ENCODE measurements around the gene ZBTB38.

ZBTB38 gene, protein sequence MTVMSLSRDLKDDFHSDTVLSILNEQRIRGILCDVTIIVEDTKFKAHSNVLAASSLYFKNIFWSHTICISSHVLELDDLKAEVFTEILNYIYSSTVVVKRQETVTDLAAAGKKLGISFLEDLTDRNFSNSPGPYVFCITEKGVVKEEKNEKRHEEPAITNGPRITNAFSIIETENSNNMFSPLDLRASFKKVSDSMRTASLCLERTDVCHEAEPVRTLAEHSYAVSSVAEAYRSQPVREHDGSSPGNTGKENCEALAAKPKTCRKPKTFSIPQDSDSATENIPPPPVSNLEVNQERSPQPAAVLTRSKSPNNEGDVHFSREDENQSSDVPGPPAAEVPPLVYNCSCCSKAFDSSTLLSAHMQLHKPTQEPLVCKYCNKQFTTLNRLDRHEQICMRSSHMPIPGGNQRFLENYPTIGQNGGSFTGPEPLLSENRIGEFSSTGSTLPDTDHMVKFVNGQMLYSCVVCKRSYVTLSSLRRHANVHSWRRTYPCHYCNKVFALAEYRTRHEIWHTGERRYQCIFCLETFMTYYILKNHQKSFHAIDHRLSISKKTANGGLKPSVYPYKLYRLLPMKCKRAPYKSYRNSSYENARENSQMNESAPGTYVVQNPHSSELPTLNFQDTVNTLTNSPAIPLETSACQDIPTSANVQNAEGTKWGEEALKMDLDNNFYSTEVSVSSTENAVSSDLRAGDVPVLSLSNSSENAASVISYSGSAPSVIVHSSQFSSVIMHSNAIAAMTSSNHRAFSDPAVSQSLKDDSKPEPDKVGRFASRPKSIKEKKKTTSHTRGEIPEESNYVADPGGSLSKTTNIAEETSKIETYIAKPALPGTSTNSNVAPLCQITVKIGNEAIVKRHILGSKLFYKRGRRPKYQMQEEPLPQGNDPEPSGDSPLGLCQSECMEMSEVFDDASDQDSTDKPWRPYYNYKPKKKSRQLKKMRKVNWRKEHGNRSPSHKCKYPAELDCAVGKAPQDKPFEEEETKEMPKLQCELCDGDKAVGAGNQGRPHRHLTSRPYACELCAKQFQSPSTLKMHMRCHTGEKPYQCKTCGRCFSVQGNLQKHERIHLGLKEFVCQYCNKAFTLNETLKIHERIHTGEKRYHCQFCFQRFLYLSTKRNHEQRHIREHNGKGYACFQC (N-terminal part only)

DNA sequence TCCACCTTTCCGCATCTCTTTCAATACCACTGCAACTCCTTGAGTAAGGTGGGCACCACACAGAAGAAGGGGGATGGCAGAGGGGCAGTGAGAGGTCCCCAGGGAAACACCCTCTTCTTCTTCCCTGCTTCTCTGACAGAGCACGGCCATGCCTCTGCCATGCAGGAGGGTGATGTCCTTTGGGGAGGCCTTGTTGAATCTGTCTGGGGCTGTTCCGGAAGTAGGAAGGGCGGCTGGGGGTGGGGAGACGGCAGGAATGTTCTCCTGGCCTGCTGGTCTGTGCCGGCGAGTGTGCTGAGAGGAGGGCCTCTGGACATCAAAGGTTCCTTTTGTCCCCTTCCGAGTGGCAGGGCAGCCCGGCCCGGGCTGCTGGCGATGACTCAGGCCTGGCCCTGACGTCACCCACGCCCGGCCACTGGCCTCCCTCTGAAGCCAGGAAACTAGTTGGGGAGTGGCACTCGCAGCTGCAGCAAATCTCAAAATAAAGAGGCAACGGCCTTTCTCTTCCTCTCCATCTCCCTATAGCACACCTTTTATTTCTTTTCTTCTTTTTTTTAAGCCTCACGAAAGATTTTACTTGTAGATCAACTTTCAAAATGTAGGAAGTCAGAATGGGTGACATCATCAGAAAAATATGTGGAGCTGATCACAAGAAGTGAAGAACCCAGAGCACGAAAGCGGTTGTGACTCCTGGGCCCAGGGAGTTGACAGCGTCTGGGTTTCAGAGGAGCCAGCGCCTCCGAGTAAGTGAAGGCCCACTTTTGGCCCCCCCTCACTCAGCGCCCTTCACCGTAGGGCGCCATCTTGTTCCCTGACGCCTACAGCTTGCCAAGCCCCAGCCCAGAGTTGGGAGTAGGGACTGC, at the start of gene ZBTB38:
Gene ZBTB38, plus strand, starts transcription at position 443 of the 863 bp plus-strand sequence. CDS start 73,885 bp downstream, outside the sequence.
- in situ Hi-C loops (cut with HindIII; ENCODE audit: low sequenced_read_pairs) = no loop called here

DNA sequence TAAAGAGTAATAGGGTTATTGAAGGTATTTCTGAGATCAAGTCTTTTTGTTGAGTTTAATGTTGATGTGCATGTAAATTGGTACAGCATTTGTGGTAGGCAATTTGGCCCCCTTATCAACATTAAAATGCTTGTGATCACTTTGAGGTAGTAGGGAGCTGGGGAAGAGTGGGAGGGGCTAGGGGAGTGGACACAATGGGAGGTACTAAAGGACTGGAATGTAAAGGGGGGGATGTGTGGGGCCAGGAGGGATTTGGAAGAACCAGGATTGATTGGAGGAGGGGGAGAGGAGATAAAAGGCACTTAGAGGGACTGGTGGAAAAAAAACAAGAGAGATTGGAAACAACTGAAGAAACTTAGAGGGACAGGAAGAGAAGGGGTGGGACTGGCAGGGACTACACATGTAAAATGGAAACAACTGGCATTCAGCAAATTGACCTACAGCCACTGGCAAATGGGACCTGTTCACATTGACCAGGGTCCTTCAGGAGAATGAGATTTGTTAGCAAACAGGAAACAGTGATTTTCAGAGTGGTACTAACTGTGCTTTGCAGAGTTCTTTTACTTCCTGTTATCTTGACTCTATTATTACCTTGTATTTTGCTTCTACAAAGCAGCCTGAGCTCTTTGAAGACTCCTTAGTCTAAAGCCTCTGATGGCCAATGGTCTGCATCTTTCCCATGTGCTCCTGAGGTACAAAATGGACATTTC, 47.8 kb upstream of the ZBTB38 start:
- in situ Hi-C loops (cut with HindIII; ENCODE audit: low sequenced_read_pairs) = no loop called here

DNA sequence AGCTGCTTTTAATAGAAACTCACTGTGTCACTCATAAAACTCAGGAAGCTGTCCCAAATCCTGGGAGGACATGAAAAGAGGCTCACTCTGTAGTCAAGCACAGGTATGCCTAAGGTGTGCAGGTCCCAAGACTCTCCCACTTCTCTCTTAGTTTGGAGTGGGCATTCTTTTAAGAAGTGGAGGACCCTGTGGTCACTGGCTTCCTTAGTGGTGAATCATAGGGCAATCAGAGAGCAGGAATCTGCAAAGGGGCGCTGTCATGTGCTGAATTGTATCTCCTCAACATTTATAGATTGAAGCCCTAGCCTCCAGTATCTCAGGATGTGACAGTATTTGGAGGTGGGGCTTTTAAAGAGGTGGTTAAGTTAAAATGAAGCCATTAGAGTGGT, 47.2 kb upstream of the ZBTB38 start:
- in situ Hi-C loops (cut with HindIII; ENCODE audit: low sequenced_read_pairs) = no loop called here

DNA sequence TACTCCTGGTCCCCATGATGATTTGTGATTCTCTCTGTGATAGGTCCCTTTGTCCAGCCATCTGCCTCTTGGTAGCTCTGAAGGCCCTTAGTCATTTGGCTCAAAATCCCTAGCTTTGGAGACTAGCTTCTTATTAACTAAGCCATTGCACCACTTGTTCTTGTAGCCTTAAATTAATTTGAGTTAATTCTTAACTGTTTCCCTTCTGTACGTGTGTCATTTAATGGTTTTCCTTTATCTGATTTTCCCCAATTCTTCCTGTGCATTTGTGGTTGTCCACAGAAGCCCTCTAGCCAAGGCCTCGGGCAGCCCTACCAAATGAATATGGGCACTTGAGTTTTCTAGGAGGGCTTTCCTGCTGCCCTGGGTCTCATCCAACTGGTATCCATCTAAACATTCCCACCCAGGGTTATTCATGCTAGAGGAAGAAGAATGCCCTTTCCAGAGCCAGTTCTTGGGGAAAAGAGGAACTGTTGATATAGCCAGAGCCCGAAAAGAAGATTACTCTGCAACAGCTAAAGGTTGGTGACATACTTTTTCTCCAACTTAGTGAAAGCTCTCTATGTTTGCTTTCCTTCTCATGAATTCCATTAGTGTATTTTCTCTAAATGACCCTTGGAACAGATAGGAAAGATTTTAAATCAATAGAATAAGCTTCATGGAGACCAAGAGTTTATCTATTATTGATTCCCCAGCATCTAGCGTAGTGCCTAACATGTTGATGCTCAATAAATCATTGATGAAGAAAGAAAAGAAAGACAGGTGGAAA, 44.2 kb upstream of the ZBTB38 start:
- in situ Hi-C loops (cut with HindIII; ENCODE audit: low sequenced_read_pairs) = no loop called here

DNA sequence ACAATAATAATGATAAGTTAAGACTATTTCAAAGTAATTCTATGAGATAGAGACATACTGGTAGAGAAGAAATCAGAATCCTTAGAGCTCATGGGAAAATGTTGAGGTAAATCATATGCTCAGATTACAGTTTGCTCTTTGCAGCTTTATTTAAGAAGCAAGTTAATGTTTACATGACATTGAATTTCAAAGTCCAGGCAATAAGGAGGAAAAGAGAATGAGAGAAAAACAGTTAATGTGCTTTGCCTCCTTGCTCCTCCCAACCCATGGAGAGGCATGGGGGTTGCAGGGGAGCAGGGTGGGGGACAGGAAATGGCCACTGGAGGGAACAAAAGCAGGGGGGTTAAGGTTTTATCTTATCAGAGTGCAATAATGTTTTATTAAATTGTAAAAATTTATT, 42.2 kb upstream of the ZBTB38 start:
- in situ Hi-C loops (cut with HindIII; ENCODE audit: low sequenced_read_pairs) = no loop called here

DNA sequence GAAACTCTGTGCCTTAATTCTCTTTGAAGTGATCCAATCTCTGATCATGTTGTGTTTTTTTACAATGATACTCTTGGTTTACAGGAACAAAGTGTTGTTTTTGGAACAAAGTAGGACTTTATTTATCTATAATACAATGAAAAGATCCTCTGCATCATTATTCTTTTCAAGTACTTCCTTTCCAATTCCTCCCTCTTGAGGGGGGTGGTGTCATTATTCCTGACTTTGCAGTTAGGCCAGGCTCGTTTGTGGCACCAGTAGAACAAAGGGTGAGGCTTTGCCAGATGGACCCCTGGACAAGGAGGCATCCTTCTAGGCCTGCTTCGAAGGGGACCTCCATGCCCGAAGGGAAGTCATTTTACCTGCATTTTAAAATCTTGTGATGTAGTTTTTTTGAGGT, 41.7 kb upstream of the ZBTB38 start:
- in situ Hi-C loops (cut with HindIII; ENCODE audit: low sequenced_read_pairs) = no loop called here

DNA sequence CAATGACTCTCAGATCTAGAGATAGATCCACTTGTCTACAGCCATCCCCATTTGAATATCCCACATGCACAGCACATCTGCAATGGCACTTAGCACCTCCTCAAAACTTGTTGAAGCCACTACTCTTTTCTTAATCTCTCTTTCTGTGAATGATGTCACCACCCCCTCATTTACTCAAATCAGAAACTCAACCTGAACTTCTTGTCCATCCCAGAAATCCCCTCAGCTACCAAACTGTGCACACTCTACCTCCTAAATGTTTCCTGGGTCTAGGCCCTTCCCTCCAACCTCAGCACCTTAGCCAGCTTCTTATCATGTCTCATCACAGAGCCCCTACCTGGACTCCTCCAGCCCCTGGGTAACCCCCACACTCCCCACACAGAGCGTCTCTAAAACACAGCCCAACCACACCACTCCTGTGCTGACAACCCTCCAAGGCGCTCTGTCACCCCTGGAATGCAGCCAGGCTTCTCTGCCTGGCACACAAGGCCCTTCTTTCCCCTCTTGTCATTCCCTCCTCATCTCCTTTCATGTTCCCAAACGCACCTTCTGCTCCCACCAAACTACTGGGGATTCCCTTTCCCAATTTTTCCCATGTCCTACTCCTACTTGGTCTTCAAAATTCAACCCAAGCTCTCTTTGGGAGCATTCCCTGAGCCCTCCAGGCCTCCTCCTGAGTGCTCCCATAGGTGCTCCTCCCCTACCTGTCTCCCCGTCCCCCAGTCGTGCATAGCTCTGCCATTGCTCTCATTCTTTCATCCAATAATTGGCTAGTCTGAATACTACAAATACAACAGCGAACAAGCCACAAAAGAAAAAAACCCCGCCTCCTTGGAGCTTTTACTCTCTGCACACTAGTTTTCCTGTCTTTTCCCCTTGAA, 39.8 kb upstream of the ZBTB38 start:
- in situ Hi-C loops (cut with HindIII; ENCODE audit: low sequenced_read_pairs) = no loop called here

DNA sequence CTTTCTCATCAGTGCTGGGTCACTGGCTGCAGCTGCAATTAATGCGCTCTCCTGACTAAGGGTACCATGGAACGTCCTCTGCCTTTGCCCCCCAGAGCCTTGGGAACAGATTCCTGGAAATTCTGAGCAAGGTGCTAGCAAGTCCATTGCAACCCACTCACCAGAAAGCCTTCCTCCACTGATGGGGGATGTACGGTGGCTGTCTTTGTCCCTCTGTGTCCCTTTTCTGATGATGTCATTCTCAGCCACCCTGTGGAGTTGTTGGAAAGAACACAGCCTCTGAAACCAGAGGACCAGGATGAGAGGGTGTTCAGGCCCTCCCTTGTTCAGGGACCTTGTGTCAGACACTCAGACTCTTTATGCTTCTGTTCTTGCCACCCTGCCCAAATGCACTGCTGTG, 38.1 kb upstream of the ZBTB38 start:
- in situ Hi-C loops (cut with HindIII; ENCODE audit: low sequenced_read_pairs) = no loop called here

DNA sequence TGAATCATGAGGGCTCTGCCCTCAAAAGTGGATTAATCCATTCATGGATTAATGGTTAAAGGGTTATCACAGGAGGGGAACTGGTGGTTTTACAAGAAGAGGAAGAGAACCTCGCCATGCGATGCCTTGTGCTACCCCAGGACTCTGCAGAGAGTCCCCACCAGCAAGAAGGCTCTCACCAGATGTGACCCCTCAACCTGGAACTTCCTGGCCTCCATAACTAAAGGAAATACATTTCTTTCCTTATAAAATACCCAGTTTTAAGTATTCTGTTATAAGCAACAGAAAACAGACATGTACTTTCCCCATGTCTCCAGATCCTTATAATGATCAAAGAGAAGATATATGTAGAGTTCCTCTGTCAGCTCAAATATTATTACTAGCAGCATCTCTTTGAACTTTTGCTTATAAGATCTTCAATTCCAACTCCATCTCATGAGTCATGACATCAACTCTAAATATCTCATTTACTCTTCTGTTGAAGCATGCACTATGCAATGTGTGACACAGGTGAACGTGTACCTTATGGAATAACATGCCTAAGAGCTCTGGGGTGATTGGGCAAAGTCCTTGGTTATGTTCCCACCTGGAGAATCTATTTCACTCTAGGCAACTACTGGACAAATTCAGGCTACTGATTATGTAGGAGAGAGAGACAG, 37.5 kb upstream of the ZBTB38 start:
- in situ Hi-C loops (cut with HindIII; ENCODE audit: low sequenced_read_pairs) = no loop called here

DNA sequence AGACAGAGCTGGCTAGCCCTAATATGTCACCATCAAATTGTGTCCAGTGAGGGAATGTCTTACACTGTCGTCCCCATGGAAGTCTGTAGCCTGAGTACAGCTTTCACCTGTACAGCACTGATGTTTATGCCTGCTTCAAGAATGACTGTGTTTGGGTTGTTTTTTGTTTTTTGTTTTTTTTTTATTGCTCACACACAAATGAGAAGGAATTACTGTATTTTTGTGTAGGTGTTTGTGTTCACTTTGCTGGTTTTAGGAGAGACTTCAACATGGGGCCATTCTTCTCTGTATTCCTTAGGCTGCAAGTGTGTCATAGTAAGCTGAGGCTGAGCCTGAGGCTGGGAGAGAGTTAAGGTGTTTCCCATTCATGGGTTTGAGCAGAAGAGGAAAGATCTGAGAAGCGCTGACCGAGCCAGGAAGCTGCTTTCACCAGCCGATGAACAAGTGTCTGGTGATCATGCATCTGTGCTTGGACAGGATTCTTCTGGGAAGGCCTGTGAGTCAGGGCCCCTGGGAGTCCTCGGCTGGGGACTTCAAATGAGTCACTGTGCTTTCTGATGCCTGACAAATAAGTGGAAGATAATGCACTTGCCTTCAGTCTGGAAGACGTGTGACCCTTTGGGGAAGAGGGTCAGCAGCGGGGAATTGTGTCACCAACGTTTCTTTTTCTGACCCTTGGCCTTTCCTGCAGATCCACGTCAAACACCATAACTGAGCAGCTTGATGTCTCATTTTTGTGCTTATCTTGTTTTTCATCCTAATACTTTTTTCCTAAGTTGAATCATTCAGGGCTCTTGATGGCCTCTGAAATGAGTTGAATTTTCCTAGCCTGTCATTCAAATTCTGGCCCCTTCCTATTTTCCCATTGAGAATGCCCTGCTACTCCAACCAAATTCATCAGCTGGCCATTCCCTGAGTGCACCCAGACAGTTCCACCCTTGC, 36.7 kb upstream of the ZBTB38 start:
- in situ Hi-C loops (cut with HindIII; ENCODE audit: low sequenced_read_pairs) = no loop called here

DNA sequence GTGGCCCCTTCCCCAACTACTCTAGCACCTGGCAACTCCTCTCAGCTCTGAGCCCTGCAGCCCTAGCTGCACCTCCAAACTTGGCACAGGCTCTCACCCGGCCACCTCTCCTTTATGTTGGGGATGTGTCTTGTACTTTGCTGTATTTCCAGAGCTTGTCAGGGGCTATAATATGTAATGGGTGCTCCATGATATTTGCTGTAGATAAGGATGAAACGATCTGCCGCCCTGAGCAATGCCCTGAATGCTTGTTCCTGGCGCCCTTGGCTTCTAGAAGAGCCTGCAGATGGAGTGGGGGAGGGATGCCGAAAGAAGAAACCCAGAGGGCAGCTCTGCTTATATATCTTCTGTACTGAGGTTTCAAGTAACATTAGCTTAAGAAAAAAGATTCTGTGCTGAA, 35.9 kb upstream of the ZBTB38 start:
- in situ Hi-C loops (cut with HindIII; ENCODE audit: low sequenced_read_pairs) = no loop called here

DNA sequence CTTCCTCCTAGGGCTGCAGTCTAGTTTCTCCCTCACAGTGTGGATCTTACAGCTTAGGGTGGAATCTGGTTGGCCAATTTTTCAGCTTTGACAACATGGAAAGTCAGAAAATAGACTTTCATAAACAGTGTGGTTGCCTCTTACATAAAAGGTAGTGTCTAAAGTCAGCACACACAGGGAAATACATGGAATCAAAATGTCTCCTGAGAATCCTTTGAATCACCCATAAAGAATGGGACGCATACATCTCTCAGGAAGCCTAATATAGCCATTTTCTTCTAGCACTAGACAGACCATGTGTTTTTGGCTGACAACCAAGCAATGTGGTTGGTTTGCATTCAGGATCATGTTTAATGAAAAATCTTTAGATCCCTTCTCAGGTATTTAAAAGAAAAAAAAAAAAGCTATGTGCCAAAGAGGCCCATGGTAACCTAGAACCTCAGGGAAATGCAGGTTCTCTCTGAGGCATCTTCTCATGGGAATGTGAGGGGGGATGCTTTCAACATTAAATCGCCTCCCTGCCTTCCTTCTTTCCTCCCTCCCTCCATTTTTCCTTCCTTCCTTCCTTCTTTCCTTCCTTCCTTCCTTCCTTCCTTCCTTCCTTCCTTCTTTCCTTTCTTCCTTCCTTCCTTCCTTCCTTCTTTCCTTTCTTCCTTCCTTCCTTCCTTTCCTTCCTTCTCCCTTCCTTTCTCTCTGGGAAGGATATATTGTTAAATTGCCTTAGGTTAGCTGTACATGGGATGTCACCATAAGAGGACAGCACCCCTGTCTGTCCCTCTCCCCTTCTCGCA, 34.3 kb upstream of the ZBTB38 start:
- in situ Hi-C loops (cut with HindIII; ENCODE audit: low sequenced_read_pairs) = no loop called here

DNA sequence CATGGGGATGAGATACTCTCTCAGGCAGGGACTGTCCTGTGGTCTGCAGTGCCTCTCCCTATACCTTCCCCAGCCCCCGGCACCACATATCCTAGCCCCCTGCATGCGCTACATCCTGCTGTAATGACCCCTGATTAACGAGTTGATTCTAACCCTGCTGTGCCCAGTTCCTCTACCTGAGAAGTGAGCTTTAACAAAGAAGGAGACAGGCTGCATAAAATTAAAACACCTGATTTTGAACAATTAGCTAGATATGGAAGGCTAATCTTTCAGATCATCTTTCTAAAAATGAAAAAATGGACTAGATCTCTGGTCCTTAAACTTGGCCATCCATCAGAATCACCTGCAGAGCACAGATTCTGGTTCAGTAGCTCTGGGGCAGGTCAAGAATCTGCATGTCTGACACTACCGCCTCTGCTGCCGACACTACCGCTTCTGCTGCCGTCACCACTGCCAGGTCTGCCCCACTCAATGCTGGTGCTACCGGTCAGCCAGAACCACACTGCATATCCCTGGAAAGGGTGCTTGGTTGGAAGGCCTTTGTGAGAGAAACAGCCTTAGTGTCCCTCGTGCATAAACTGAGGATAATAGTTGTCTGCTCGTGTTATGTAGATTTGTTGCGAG, 33.6 kb upstream of the ZBTB38 start:
- in situ Hi-C loops (cut with HindIII; ENCODE audit: low sequenced_read_pairs) = no loop called here

DNA sequence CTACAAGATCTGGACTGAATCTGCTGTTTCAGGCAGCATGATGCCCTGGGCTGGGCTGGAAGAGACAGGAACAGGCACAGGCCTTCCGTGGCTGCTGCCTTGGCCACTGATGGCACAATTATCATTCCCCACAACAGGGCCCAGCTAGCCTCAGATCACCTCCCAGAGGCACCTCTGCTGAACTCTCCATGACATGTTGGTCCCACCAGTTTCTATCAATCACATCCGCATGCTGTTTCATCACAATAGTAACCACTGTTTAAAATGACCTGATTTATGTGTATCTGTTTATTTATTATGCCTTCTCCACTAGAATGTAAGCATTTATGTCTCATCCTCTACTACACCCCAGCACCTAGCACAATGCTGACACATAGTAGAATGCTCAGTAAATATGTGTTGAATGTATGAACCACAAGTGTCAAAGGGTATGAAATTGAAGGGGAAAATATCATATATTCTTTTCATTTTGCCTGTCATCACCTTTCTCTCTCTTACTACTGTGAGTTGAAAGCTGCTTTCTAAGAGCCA, 32.7 kb upstream of the ZBTB38 start:
- in situ Hi-C loops (cut with HindIII; ENCODE audit: low sequenced_read_pairs) = no loop called here

Data from DLD1 (cell line).